ENCODE results near the gene KIF13A.

DNA sequence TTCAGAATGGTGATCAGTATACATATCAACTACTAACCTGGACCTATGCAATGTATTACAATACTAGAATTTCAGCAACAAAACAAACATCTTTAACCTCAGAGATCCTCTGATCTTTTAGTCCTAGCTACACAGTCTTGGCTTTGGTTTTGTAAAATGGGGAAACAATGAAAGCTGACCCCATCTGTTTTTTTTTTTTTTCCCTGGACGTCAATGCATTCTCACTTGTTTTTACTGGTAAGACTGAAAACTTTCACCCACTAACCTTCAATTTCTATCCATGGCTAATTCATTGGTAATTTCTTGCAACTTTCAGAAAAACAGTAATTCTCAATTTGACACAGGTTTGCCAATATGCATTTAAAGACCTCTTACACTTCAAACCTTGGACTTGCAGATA is 3.0 kb downstream of the KIF13A start:
- TF ChIP-seq, protein P1, sequence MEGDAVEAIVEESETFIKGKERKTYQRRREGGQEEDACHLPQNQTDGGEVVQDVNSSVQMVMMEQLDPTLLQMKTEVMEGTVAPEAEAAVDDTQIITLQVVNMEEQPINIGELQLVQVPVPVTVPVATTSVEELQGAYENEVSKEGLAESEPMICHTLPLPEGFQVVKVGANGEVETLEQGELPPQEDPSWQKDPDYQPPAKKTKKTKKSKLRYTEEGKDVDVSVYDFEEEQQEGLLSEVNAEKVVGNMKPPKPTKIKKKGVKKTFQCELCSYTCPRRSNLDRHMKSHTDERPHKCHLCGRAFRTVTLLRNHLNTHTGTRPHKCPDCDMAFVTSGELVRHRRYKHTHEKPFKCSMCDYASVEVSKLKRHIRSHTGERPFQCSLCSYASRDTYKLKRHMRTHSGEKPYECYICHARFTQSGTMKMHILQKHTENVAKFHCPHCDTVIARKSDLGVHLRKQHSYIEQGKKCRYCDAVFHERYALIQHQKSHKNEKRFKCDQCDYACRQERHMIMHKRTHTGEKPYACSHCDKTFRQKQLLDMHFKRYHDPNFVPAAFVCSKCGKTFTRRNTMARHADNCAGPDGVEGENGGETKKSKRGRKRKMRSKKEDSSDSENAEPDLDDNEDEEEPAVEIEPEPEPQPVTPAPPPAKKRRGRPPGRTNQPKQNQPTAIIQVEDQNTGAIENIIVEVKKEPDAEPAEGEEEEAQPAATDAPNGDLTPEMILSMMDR (IDR thresholded peaks at IDR 0.05): no peak
- TF ChIP-seq POLR2A (IDR thresholded peaks at IDR 0.05): no peak
